ENCODE measurements around the gene GAGE1. TPM values are rescaled to one million over a fixed set of nuclear protein-coding genes. Genes with fewer than 3 reads are reported as not detected.

Gene GAGE1, protein sequence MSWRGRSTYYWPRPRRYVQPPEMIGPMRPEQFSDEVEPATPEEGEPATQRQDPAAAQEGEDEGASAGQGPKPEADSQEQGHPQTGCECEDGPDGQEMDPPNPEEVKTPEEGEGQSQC
- not detected in 5 replicates for total RNA-seq (2022; extraction: Qiagen RNA extraction; ENCODE audit: low read depth)

DNA sequence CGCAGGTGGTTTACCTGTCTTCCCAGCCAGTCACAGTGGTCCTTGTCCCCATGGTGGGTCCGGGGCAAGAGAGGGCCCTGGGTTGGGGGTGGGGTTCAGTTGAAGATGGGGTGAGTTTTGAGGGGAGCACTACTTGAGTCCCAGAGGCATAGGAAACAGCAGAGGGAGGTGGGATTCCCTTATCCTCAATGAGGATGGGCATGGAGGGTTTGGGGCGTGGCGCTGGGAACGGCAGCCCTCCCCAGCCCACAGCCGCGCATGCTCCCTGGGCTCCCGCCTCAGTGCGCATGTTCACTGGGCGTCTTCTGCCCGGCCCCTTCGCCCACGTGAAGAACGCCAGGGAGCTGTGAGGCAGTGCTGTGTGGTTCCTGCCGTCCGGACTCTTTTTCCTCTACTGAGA, at the start of gene GAGE1:
GAGE1 (plus strand) TSS at position 301 of the 400 bp plus-strand sequence. CDS start 1,155 bp downstream, outside the sequence.

DNA sequence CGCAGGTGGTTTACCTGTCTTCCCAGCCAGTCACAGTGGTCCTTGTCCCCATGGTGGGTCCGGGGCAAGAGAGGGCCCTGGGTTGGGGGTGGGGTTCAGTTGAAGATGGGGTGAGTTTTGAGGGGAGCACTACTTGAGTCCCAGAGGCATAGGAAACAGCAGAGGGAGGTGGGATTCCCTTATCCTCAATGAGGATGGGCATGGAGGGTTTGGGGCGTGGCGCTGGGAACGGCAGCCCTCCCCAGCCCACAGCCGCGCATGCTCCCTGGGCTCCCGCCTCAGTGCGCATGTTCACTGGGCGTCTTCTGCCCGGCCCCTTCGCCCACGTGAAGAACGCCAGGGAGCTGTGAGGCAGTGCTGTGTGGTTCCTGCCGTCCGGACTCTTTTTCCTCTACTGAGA, 47.8 kb upstream of the GAGE1 start, which contains the start of gene GAGE12E:
GAGE12E (plus strand) TSS at position 301 of the 400 bp plus-strand sequence. CDS start 1,155 bp downstream, outside the sequence.

DNA sequence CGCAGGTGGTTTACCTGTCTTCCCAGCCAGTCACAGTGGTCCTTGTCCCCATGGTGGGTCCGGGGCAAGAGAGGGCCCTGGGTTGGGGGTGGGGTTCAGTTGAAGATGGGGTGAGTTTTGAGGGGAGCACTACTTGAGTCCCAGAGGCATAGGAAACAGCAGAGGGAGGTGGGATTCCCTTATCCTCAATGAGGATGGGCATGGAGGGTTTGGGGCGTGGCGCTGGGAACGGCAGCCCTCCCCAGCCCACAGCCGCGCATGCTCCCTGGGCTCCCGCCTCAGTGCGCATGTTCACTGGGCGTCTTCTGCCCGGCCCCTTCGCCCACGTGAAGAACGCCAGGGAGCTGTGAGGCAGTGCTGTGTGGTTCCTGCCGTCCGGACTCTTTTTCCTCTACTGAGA, 38.3 kb upstream of the GAGE1 start, which contains the start of gene GAGE12F:
GAGE12F (plus strand) TSS at position 301 of the 400 bp plus-strand sequence. CDS start 1,155 bp downstream, outside the sequence.

DNA sequence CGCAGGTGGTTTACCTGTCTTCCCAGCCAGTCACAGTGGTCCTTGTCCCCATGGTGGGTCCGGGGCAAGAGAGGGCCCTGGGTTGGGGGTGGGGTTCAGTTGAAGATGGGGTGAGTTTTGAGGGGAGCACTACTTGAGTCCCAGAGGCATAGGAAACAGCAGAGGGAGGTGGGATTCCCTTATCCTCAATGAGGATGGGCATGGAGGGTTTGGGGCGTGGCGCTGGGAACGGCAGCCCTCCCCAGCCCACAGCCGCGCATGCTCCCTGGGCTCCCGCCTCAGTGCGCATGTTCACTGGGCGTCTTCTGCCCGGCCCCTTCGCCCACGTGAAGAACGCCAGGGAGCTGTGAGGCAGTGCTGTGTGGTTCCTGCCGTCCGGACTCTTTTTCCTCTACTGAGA, 28.7 kb upstream of the GAGE1 start, which contains the start of gene GAGE12G:
GAGE12G (plus strand) TSS at position 301 of the 400 bp plus-strand sequence. CDS start 1,155 bp downstream, outside the sequence.

DNA sequence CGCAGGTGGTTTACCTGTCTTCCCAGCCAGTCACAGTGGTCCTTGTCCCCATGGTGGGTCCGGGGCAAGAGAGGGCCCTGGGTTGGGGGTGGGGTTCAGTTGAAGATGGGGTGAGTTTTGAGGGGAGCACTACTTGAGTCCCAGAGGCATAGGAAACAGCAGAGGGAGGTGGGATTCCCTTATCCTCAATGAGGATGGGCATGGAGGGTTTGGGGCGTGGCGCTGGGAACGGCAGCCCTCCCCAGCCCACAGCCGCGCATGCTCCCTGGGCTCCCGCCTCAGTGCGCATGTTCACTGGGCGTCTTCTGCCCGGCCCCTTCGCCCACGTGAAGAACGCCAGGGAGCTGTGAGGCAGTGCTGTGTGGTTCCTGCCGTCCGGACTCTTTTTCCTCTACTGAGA, 19.2 kb upstream of the GAGE1 start, which contains the start of gene GAGE12H:
GAGE12H (plus strand) TSS at position 301 of the 400 bp plus-strand sequence. CDS start 1,155 bp downstream, outside the sequence.

DNA sequence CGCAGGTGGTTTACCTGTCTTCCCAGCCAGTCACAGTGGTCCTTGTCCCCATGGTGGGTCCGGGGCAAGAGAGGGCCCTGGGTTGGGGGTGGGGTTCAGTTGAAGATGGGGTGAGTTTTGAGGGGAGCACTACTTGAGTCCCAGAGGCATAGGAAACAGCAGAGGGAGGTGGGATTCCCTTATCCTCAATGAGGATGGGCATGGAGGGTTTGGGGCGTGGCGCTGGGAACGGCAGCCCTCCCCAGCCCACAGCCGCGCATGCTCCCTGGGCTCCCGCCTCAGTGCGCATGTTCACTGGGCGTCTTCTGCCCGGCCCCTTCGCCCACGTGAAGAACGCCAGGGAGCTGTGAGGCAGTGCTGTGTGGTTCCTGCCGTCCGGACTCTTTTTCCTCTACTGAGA, 9.6 kb upstream of the GAGE1 start, which contains the start of gene GAGE2A:
GAGE2A (plus strand) TSS at position 301 of the 400 bp plus-strand sequence. CDS start 1,155 bp downstream, outside the sequence.

Other genes starting within 250 kb of the GAGE1 start
- gene GAGE12C, start 66.8 kb upstream of the GAGE1 start, total RNA-seq (2022; extraction: Qiagen RNA extraction; ENCODE audit: low read depth): not detected in 5 replicates
- not detected in 5 replicates for gene GAGE12D, start 57.3 kb upstream of the GAGE1 start, total RNA-seq (2022; extraction: Qiagen RNA extraction; ENCODE audit: low read depth)
- gene GAGE12E, start 47.7 kb upstream of the GAGE1 start, total RNA-seq (2022; extraction: Qiagen RNA extraction; ENCODE audit: low read depth): not detected in 5 replicates
- not detected in 5 replicates for gene GAGE12F, start 38.2 kb upstream of the GAGE1 start, total RNA-seq (2022; extraction: Qiagen RNA extraction; ENCODE audit: low read depth)
- gene GAGE12G, start 28.6 kb upstream of the GAGE1 start, total RNA-seq (2022; extraction: Qiagen RNA extraction; ENCODE audit: low read depth): not detected in 5 replicates
- not detected in 5 replicates for gene GAGE12H, start 19.1 kb upstream of the GAGE1 start, total RNA-seq (2022; extraction: Qiagen RNA extraction; ENCODE audit: low read depth)
- gene GAGE2A, start 9.5 kb upstream of the GAGE1 start, total RNA-seq (2022; extraction: Qiagen RNA extraction; ENCODE audit: low read depth): not detected in 5 replicates
- 0.29 TPM in 1 of 5 replicates, not detected in the others for gene PAGE1, start 97.0 kb downstream of the GAGE1 start, total RNA-seq (2022; extraction: Qiagen RNA extraction; ENCODE audit: low read depth)
- not detected in 5 replicates for gene PAGE4, start 230.3 kb downstream of the GAGE1 start, total RNA-seq (2022; extraction: Qiagen RNA extraction; ENCODE audit: low read depth)

Measured in A549 treated with GW870086 at 1 μM for 4 hours (cell line).